Central memory CD4-positive, alpha-beta T cell (primary cell): Measurements from ENCODE around the gene NECAP2.
"Not testable (repeated sequence)": the region's sequence is repeated elsewhere in the genome, so short reads cannot be mapped to it uniquely, and the experiment has no call there.

Experiments used
- DNase-seq: peaks from one replicate; pipeline ENCODE4 v3.0.0; 2022

NECAP2 gene

GRCh38 chr1:16430606-16431005, 9.9 kb upstream of the NECAP2 start:
- no peak for DNase-seq

GRCh38 chr1:16433030-16433429, 7.5 kb upstream of the NECAP2 start:
- no peak for DNase-seq

GRCh38 chr1:16434007-16434406, 6.5 kb upstream of the NECAP2 start:
- no peak for DNase-seq

- no peak for DNase-seq
Observed at GRCh38 chr1:16434501-16434900, 6.0 kb upstream of the NECAP2 start.

- DNase-seq, result no peak
Observed at GRCh38 chr1:16436946-16437474, 3.5 kb upstream of the NECAP2 start, which contains the start of gene SPATA21. TSS of gene SPATA21 (minus strand) at chr1:16437424. CDS start at chr1:16431371, 6,053 bp downstream.

GRCh38 chr1:16438516-16438915, 2.0 kb upstream of the NECAP2 start:
- DNase-seq, result no peak

- DNase-seq, result no peak
Observed at GRCh38 chr1:16438924-16439323, 1.6 kb upstream of the NECAP2 start.

- DNase-seq, result no peak
Observed at GRCh38 chr1:16440131-16440469, 424 bp upstream of the NECAP2 start.

- DNase-seq, result no peak
Observed at GRCh38 chr1:16441282-16441665, 750 bp downstream of the NECAP2 start.

GRCh38 chr1:16442265-16442664, 1.7 kb downstream of the NECAP2 start:
- no peak for DNase-seq

- DNase-seq, result no peak
Observed at GRCh38 chr1:16442941-16443340, 2.4 kb downstream of the NECAP2 start.

GRCh38 chr1:16443975-16444770, 3.6 kb downstream of the NECAP2 start:
- no peak for DNase-seq

- no peak for DNase-seq
Observed at GRCh38 chr1:16445052-16445451, 4.5 kb downstream of the NECAP2 start.

- no peak for DNase-seq
Observed at GRCh38 chr1:16446116-16446515, 5.6 kb downstream of the NECAP2 start.

- DNase-seq, result no peak
Observed at GRCh38 chr1:16447641-16448040, 7.1 kb downstream of the NECAP2 start.

- no peak for DNase-seq
Observed at GRCh38 chr1:16449065-16449464, 8.5 kb downstream of the NECAP2 start.

GRCh38 chr1:16449666-16450065, 9.1 kb downstream of the NECAP2 start:
- no peak for DNase-seq

GRCh38 chr1:16450863-16451481, 10.4 kb downstream of the NECAP2 start:
- no peak for DNase-seq

GRCh38 chr1:16451841-16452528, 11.5 kb downstream of the NECAP2 start:
- DNase-seq, result no peak

GRCh38 chr1:16454909-16455308, 14.4 kb downstream of the NECAP2 start:
- DNase-seq, result not testable (repeated sequence)

GRCh38 chr1:16456151-16456550, 15.6 kb downstream of the NECAP2 start:
- not testable (repeated sequence) for DNase-seq

GRCh38 chr1:16458831-16459230, 18.3 kb downstream of the NECAP2 start:
- no peak for DNase-seq

GRCh38 chr1:16459352-16459925, 18.9 kb downstream of the NECAP2 start:
- no peak for DNase-seq
